WTC11 (cell line): ENCODE data around the gene NEDD4. TPM values are rescaled to one million over a fixed set of nuclear protein-coding genes. Genes with fewer than 3 reads are reported as not detected.

ENCODE experiments used
- ATAC-seq: fragments of 200-7000 bp; cut with Tn5 transposase; 2 replicates; pipeline ENCODE4 v1.10.0; 2021; ENCODE audit warnings: mild to moderate bottlenecking, moderate library complexity
- CTCF ChIA-PET: fragments of 300-600 bp; sonication (Branson Sonifier 250); formaldehyde crosslinking; loops from one replicate; lab custom pipeline; 2021; ENCODE audit warnings: antibody characterized with exemption; lab: Charles Lee
- POLR2A ChIA-PET: fragments of 350-600 bp; sonication (Branson Sonifier 250); formaldehyde crosslinking; loops from one replicate; lab custom pipeline; 2021; ENCODE audit warnings: antibody characterized with exemption; lab: Charles Lee
- DNase-seq: peaks from one replicate; pipeline ENCODE4 v3.0.0; 2021; ENCODE audit warnings: low spot score
- H3K27ac Mint-ChIP-seq: 2 replicates; pipeline ENCODE4 v1.8.0; 2021; ENCODE audit warnings: mixed read lengths
- H3K27me3 Mint-ChIP-seq: 2 replicates; pipeline ENCODE4 v1.8.0; 2021; ENCODE audit warnings: low read depth, mild to moderate bottlenecking, moderate library complexity, mixed read lengths
- H3K36me3 Mint-ChIP-seq: 2 replicates; pipeline ENCODE4 v1.8.0; 2021; ENCODE audit warnings: mixed read lengths
- H3K4me1 Mint-ChIP-seq: 2 replicates; pipeline ENCODE4 v1.8.0; 2022; ENCODE audit warnings: mixed read lengths
- H3K4me3 Mint-ChIP-seq: 2 replicates; pipeline ENCODE4 v1.8.0; 2021; ENCODE audit warnings: mild to moderate bottlenecking, moderate library complexity, mixed read lengths
- H3K9me3 Mint-ChIP-seq: 2 replicates; pipeline ENCODE4 v1.8.0; 2021; ENCODE audit warnings: mixed read lengths
- CTCF ChIP-seq: fragments of 200-600 bp; IDR thresholded peaks from 2 replicates; pipeline ENCODE4 v1.8.0; 2022; ENCODE audit warnings: antibody characterized with exemption
- E2F4 ChIP-seq: sonication (generic); formaldehyde crosslinking; IDR thresholded peaks from 2 replicates; pipeline ENCODE4 v1.8.1; 2022; ENCODE audit warnings: low read depth, mild to moderate bottlenecking, moderate library complexity, missing genetic modification reagents, borderline replicate concordance
- E2F5 ChIP-seq: sonication (generic); formaldehyde crosslinking; IDR thresholded peaks from 2 replicates; pipeline ENCODE4 v1.8.1; 2022; ENCODE audit warnings: mild to moderate bottlenecking, moderate library complexity, missing genetic modification reagents
- ERG ChIP-seq: fragments of 250-450 bp; sonication (Bioruptor Pico); IDR thresholded peaks from 2 replicates; pipeline ENCODE4 v1.8.0; 2021; ENCODE audit warnings: mild to moderate bottlenecking
- ETV6 ChIP-seq: sonication (generic); formaldehyde crosslinking; IDR thresholded peaks from 2 replicates; pipeline ENCODE4 v1.8.1; 2022; ENCODE audit warnings: mild to moderate bottlenecking, missing genetic modification reagents
- FOXK1 ChIP-seq: sonication (generic); formaldehyde crosslinking; IDR thresholded peaks from 2 replicates; pipeline ENCODE4 v1.8.0; 2022; ENCODE audit warnings: mild to moderate bottlenecking, moderate library complexity, missing genetic modification reagents
- GABPB1 ChIP-seq: sonication (generic); formaldehyde crosslinking; IDR thresholded peaks from 2 replicates; pipeline ENCODE4 v1.8.1; 2023; ENCODE audit warnings: mild to moderate bottlenecking, missing genetic modification reagents
- IRF1 ChIP-seq: sonication (generic); formaldehyde crosslinking; IDR thresholded peaks from 2 replicates; pipeline ENCODE4 v1.8.0; 2023; ENCODE audit warnings: missing genetic modification reagents
- IRF2 ChIP-seq: sonication (generic); formaldehyde crosslinking; IDR thresholded peaks from 2 replicates; pipeline ENCODE4 v1.8.0; 2022; ENCODE audit warnings: low read depth, missing genetic modification reagents, borderline replicate concordance
- JAZF1 ChIP-seq: fragments of 250-450 bp; sonication (Bioruptor Pico); IDR thresholded peaks from 2 replicates; pipeline ENCODE4 v1.9.0; 2021; ENCODE audit warnings: moderate library complexity, mild to moderate bottlenecking, inconsistent platforms
- NFYB ChIP-seq: sonication (generic); formaldehyde crosslinking; conservative IDR thresholded peaks from 2 replicates; pipeline ENCODE4 v1.8.0; 2022; ENCODE audit warnings: low read depth, missing genetic modification reagents
- NR1H2 ChIP-seq: sonication (generic); formaldehyde crosslinking; IDR thresholded peaks from 2 replicates; pipeline ENCODE4 v1.9.0; 2021; ENCODE audit warnings: mild to moderate bottlenecking, moderate library complexity, missing genetic modification reagents
- RELA ChIP-seq: sonication (generic); formaldehyde crosslinking; IDR thresholded peaks from 2 replicates; pipeline ENCODE4 v1.8.1; 2022; ENCODE audit warnings: missing genetic modification reagents, mild to moderate bottlenecking, borderline replicate concordance
- SMAD3 ChIP-seq: sonication (generic); formaldehyde crosslinking; IDR thresholded peaks from 2 replicates; pipeline ENCODE4 v1.8.0; 2022; ENCODE audit warnings: missing genetic modification reagents, mild to moderate bottlenecking, borderline replicate concordance
- SP1 ChIP-seq: sonication (generic); formaldehyde crosslinking; conservative IDR thresholded peaks from 2 replicates; pipeline ENCODE4 v1.8.1; 2022; ENCODE audit warnings: missing genetic modification reagents
- STAT6 ChIP-seq: sonication (generic); formaldehyde crosslinking; conservative IDR thresholded peaks from 2 replicates; pipeline ENCODE4 v1.8.1; 2023; ENCODE audit warnings: mild to moderate bottlenecking, low read depth, missing genetic modification reagents, moderate library complexity
- TEAD4 ChIP-seq: sonication (generic); formaldehyde crosslinking; IDR thresholded peaks from 2 replicates; pipeline ENCODE4 v1.8.0; 2022; ENCODE audit warnings: mild to moderate bottlenecking, missing genetic modification reagents
- ZBTB21 ChIP-seq: sonication (generic); formaldehyde crosslinking; IDR thresholded peaks from 2 replicates; pipeline ENCODE4 v1.8.1; 2023; ENCODE audit warnings: mild to moderate bottlenecking, missing genetic modification reagents, borderline replicate concordance
- ZMAT4 ChIP-seq: fragments of 250-450 bp; sonication (Bioruptor Pico); IDR thresholded peaks from 2 replicates; pipeline ENCODE4 v1.9.0; 2021; ENCODE audit warnings: mild to moderate bottlenecking
- ZNF396 ChIP-seq: fragments of 250-450 bp; sonication (Bioruptor Pico); IDR thresholded peaks from 2 replicates; pipeline ENCODE4 v1.8.0; 2021; ENCODE audit warnings: mild to moderate bottlenecking, moderate library complexity, borderline replicate concordance
- ZNF532 ChIP-seq: fragments of 250-450 bp; sonication (Bioruptor Pico); IDR thresholded peaks from 2 replicates; pipeline ENCODE4 v1.9.0; 2021; ENCODE audit warnings: mild to moderate bottlenecking, borderline replicate concordance
- ZNF671 ChIP-seq: fragments of 250-450 bp; sonication (Bioruptor Pico); IDR thresholded peaks from 2 replicates; pipeline ENCODE4 v1.8.0; 2021; ENCODE audit warnings: mild to moderate bottlenecking
- total RNA-seq: library from RNA; stranded (reverse); gene quantifications from 3 replicates; pipeline ENCODE4 v1.2.3, GENCODE V29; 2021

Gene NEDD4
- total RNA-seq, 1 experiment from 2014 or later = 4.5 TPM

- ATAC-seq = no peak
- CTCF ChIA-PET = no interaction called here
- Mint-ChIP-seq H3K36me3 (no peaks in the 10 kb centered on the region), H3K9me3 (peaks cover under 1% of the 10 kb centered on the region; the same call in 1 of the 2 replicates), H3K27ac (no peak overlapping the region), H3K4me1 (no peaks in the 10 kb centered on the region), H3K27me3 (no peaks in the 10 kb centered on the region; the same call in 1 of the 2 replicates), H3K4me3 (no peak overlapping the region)
- DNase-seq = no peak
- TF ChIP-seq RELA (CRISPR knock-in tag) = no peak
- no peak for TF ChIP-seq SMAD3
- TF ChIP-seq E2F5 (CRISPR knock-in tag) = no peak
- TF ChIP-seq NFYB (CRISPR knock-in tag) = no peak
- TF ChIP-seq ZNF532 (CRISPR knock-in tag) = no peak
- TF ChIP-seq STAT6 (CRISPR knock-in tag) = no peak
- TF ChIP-seq ZNF396 = no peak
- TF ChIP-seq SP1 (CRISPR knock-in tag) = no peak
- TF ChIP-seq GABPB1 (CRISPR knock-in tag) = no peak
- no peak for TF ChIP-seq IRF1 (CRISPR knock-in tag)
- TF ChIP-seq ZBTB21 = no peak
- TF ChIP-seq IRF2 (CRISPR knock-in tag) = no peak
- TF ChIP-seq ERG (CRISPR knock-in tag) = no peak
- POLR2A ChIA-PET = no interaction called here
Measured at GRCh38 chr15:56032373-56032772, 39.0 kb upstream of the NEDD4 start.

GRCh38 chr15:56031836-56032235 lies 38.4 kb upstream of the NEDD4 start:
- no peak for DNase-seq
- no peaks in the 10 kb centered on the region for H3K36me3 Mint-ChIP-seq
- no peaks in the 10 kb centered on the region; the same call in 1 of the 2 replicates for H3K27me3 Mint-ChIP-seq
- no peak for TF ChIP-seq IRF2 (CRISPR knock-in tag)
- TF ChIP-seq JAZF1 (CRISPR knock-in tag) = no peak
- TF ChIP-seq FOXK1 (CRISPR knock-in tag) = no peak
- no peak for TF ChIP-seq GABPB1 (CRISPR knock-in tag)
- no peak for TF ChIP-seq CTCF
- TF ChIP-seq E2F4 (CRISPR knock-in tag) = no peak
- TF ChIP-seq ZMAT4 (CRISPR knock-in tag) = no peak
- no peak for TF ChIP-seq ZNF671 (CRISPR knock-in tag)
- TF ChIP-seq SP1 (CRISPR knock-in tag) = no peak
- TF ChIP-seq NR1H2 (CRISPR knock-in tag) = no peak
- no peak for TF ChIP-seq ETV6 (CRISPR knock-in tag)
- no peak for TF ChIP-seq TEAD4 (CRISPR knock-in tag)
- no peak overlapping the region for H3K27ac Mint-ChIP-seq
- H3K4me1 Mint-ChIP-seq = no peaks in the 10 kb centered on the region
- ChIA-PET CTCF (no interaction called here), POLR2A (no interaction called here)
- no peak for ATAC-seq
- peaks cover 6% of the 10 kb centered on the region for H3K9me3 Mint-ChIP-seq
- no peak overlapping the region for H3K4me3 Mint-ChIP-seq
